A549 (cell line): ENCODE results near the gene METTL25B.

Experiments
- PBX3 ChIP-seq: IDR thresholded peaks from 2 replicates; pipeline ENCODE4 v1.6.1; 2012
- TF ChIP-seq, protein P1 (sequence below): fragments of >200 bp; sonication (Bioruptor Twin); formaldehyde crosslinking; IDR thresholded peaks from 3 replicates; pipeline ENCODE4 v1.5.1; 2016

DNA sequence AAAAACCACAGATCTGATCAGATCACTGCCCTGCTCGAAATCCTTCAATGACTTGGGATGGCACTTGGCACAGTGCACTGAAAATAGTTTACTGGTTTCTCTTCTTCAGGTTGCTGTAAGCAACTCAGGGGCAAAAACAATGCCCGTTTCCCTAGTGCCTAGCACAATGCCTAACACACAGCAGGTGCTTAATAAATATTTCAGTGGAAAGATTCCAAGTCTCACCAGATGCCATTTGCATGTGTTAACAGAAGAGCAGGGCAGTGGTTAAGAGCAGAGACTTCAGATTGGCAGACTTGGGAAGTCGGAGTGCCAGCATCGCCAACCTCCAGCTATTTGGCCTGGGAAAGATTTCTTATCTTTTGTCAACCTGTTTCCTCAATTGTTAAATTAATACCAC is 10.9 kb upstream of the METTL25B start:
- TF ChIP-seq, protein P1, sequence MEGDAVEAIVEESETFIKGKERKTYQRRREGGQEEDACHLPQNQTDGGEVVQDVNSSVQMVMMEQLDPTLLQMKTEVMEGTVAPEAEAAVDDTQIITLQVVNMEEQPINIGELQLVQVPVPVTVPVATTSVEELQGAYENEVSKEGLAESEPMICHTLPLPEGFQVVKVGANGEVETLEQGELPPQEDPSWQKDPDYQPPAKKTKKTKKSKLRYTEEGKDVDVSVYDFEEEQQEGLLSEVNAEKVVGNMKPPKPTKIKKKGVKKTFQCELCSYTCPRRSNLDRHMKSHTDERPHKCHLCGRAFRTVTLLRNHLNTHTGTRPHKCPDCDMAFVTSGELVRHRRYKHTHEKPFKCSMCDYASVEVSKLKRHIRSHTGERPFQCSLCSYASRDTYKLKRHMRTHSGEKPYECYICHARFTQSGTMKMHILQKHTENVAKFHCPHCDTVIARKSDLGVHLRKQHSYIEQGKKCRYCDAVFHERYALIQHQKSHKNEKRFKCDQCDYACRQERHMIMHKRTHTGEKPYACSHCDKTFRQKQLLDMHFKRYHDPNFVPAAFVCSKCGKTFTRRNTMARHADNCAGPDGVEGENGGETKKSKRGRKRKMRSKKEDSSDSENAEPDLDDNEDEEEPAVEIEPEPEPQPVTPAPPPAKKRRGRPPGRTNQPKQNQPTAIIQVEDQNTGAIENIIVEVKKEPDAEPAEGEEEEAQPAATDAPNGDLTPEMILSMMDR = no peak
- no peak for TF ChIP-seq PBX3
